WERI-Rb-1 (cell line): ENCODE data around the gene TNIK.

Experiments used
- DNase-seq: peaks from one replicate; pipeline ENCODE4 v3.0.0-alpha.2; 2020
- H3K27ac ChIP-seq: fragments of 250-450 bp; sonication (Bioruptor Pico); 2 replicates; pipeline ENCODE4 v1.5.1; 2020; ENCODE audit warnings: mild to moderate bottlenecking, moderate library complexity
- H3K27me3 ChIP-seq: fragments of 250-450 bp; sonication (Bioruptor Pico); 2 replicates; pipeline ENCODE4 v1.5.1; 2021; ENCODE audit warnings: mild to moderate bottlenecking, low read depth, moderate library complexity; ENCODE audit not compliant: insufficient read depth, severe bottlenecking
- H3K36me3 ChIP-seq: fragments of 250-450 bp; sonication (Bioruptor Pico); 2 replicates; pipeline ENCODE4 v1.5.1; 2020; ENCODE audit warnings: mild to moderate bottlenecking, moderate library complexity
- H3K4me3 ChIP-seq: 2 replicates; pipeline ENCODE4 v1.5.1; 2011; ENCODE audit warnings: low read depth, mild to moderate bottlenecking, control low read depth, low read length
- H3K9me3 ChIP-seq: fragments of 250-450 bp; sonication (Bioruptor Pico); 2 replicates; pipeline ENCODE4 v1.5.1; 2021; ENCODE audit warnings: mild to moderate bottlenecking, moderate library complexity; ENCODE audit not compliant: severe bottlenecking
- CTCF ChIP-seq: IDR thresholded peaks from 2 replicates; pipeline ENCODE4 v1.5.1; 2011; ENCODE audit warnings: low read depth, mild to moderate bottlenecking, control low read depth, inconsistent platforms, low read length

TNIK gene

GRCh38 chr3:171178714-171179113 is 281.5 kb downstream of the TNIK start:
- H3K27ac ChIP-seq = no peak overlapping the region
- no peak overlapping the region for H3K4me3 ChIP-seq
- H3K9me3 ChIP-seq = no peaks in the 10 kb centered on the region
- no peaks in the 10 kb centered on the region for H3K27me3 ChIP-seq
- no peak for TF ChIP-seq CTCF
- no peak for DNase-seq
- no peaks in the 10 kb centered on the region for H3K36me3 ChIP-seq

- Histone ChIP-seq H3K27me3 (no peaks in the 10 kb centered on the region), H3K4me3 (no peak overlapping the region), H3K36me3 (no peaks in the 10 kb centered on the region), H3K9me3 (no peaks in the 10 kb centered on the region), H3K27ac (no peak overlapping the region)
- no peak for DNase-seq
- no peak for TF ChIP-seq CTCF
These were observed 282.7 kb downstream of the TNIK start for GRCh38 chr3:171177553-171177952.

GRCh38 chr3:171177056-171177455 is 283.1 kb downstream of the TNIK start:
- Histone ChIP-seq H3K27ac (no peak overlapping the region), H3K36me3 (no peaks in the 10 kb centered on the region), H3K9me3 (no peaks in the 10 kb centered on the region), H3K4me3 (no peak overlapping the region), H3K27me3 (no peaks in the 10 kb centered on the region)
- DNase-seq = no peak
- TF ChIP-seq CTCF = no peak

- no peak for DNase-seq
- H3K9me3 ChIP-seq = no peaks in the 10 kb centered on the region
- H3K36me3 ChIP-seq = no peaks in the 10 kb centered on the region
- no peak for TF ChIP-seq CTCF
- H3K4me3 ChIP-seq = no peak overlapping the region
- no peaks in the 10 kb centered on the region for H3K27me3 ChIP-seq
- no peak overlapping the region for H3K27ac ChIP-seq
These were observed 283.8 kb downstream of the TNIK start for GRCh38 chr3:171176244-171176933.

- no peaks in the 10 kb centered on the region for H3K36me3 ChIP-seq
- TF ChIP-seq CTCF = no peak
- no peak for DNase-seq
- no peaks in the 10 kb centered on the region for H3K9me3 ChIP-seq
- H3K27ac ChIP-seq = no peak overlapping the region
- no peak overlapping the region for H3K4me3 ChIP-seq
- H3K27me3 ChIP-seq = no peaks in the 10 kb centered on the region
These were observed 284.4 kb downstream of the TNIK start for GRCh38 chr3:171175741-171176234.

- Histone ChIP-seq H3K27me3 (no peaks in the 10 kb centered on the region), H3K4me3 (no peak overlapping the region), H3K36me3 (no peaks in the 10 kb centered on the region), H3K27ac (no peak overlapping the region), H3K9me3 (no peaks in the 10 kb centered on the region)
- DNase-seq = no peak
- TF ChIP-seq CTCF = no peak
These were observed 286.5 kb downstream of the TNIK start for GRCh38 chr3:171173736-171174135.
